ENCODE measurements around the gene UHRF1.

DNA sequence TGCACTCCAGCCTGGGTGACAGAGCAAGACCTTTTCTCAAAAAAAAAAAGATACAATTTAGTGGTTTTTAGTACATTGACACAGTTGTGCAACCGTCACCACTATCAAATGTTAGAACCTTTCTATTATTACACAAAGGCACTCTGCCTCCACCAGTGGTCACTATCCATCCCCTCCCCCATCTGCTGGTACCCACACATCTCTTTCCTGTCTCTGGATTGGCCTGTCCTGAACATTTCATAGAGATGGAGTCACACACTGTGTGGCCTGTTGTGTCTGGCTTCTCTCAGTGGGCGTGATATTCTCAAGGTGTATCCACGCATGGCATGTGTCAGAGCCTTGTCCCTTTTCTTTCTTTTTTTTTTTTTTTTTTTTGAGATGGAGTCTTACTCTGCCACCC, 70.8 kb downstream of the UHRF1 start:
- TF ChIP-seq POLR2A (IDR thresholded peaks at IDR 0.05) = no peak
- TF ChIP-seq CTCF (IDR thresholded peaks at IDR 0.05) = no peak
- TF ChIP-seq POLR2AphosphoS5 (IDR thresholded peaks at IDR 0.05) = no peak

All from prostate gland (tissue), 2 donors.